Left forelimb (tissue), 1 donor: ENCODE results near the gene ANKDD1B.

Source experiments
- DNase-seq: peaks from one replicate; pipeline ENCODE4 v3.0.0-alpha.2; 2018; ENCODE audit warnings: low spot score

The ANKDD1B gene

GRCh38 chr5:75707911-75708509 is 96.8 kb downstream of the ANKDD1B start:
- no peak for DNase-seq

GRCh38 chr5:75710637-75711036 is 99.4 kb downstream of the ANKDD1B start:
- DNase-seq: no peak

GRCh38 chr5:75711151-75711550 is 99.9 kb downstream of the ANKDD1B start:
- DNase-seq: no peak

- no peak for DNase-seq
Measured at GRCh38 chr5:75712091-75712490, 100.8 kb downstream of the ANKDD1B start.

GRCh38 chr5:75716715-75717081 is 105.4 kb downstream of the ANKDD1B start:
- DNase-seq: no peak

- DNase-seq: peak; percentile 99
Measured at GRCh38 chr5:75717082-75717922, 106.0 kb downstream of the ANKDD1B start, which contains the start of gene POC5. TSS of gene POC5 (minus strand) at chr5:75717437. CDS start at chr5:75712937, 4,500 bp downstream.

- no peak for DNase-seq
Measured at GRCh38 chr5:75720882-75721281, 109.6 kb downstream of the ANKDD1B start.
